GM19351 (cell line): ENCODE measurements around the gene LRRC1.

Experiments used
- ATAC-seq: cut with Tn5 transposase; IDR thresholded peaks from one replicate; pipeline ENCODE4 v1.9.1; 2021; ENCODE audit warnings: mild to moderate bottlenecking, moderate library complexity; ENCODE audit not compliant: unreplicated experiment

Gene LRRC1

GRCh38 chr6:53951383-53951782 is 156.6 kb downstream of the LRRC1 start:
- no peak for ATAC-seq

GRCh38 chr6:53956068-53956711 is 161.4 kb downstream of the LRRC1 start:
- peak; percentile 74 for ATAC-seq

- ATAC-seq: no peak
Observed at GRCh38 chr6:53956804-53957203, 162.0 kb downstream of the LRRC1 start.

GRCh38 chr6:53959717-53960116 is 164.9 kb downstream of the LRRC1 start:
- ATAC-seq: no peak

GRCh38 chr6:53960311-53960710 is 165.5 kb downstream of the LRRC1 start:
- ATAC-seq: no peak

- ATAC-seq: no peak
Observed at GRCh38 chr6:53961679-53962370, 167.0 kb downstream of the LRRC1 start.

GRCh38 chr6:53962646-53963045 is 167.8 kb downstream of the LRRC1 start:
- no peak for ATAC-seq

GRCh38 chr6:53967415-53967814 is 172.6 kb downstream of the LRRC1 start:
- no peak for ATAC-seq
